GM18951 (cell line): Measurements from ENCODE around the gene CCDC9.
"Not testable (repeated sequence)": the region's sequence is repeated elsewhere in the genome, so short reads cannot be mapped to it uniquely, and the experiment has no call there.

ENCODE experiments used
- POLR2A ChIP-seq: IDR thresholded peaks from 4 replicates; pipeline ENCODE4 v1.6.1; 2011; ENCODE audit warnings: mild to moderate bottlenecking; ENCODE audit not compliant: insufficient read length, insufficient read depth; ENCODE audit errors: extremely low read depth
- in situ Hi-C: fragments of 300-500 bp; cut with MboI; formaldehyde crosslinking; loops from one replicate; pipeline ENCODE4 v1.12.0; 2022; ENCODE audit warnings: low sequenced_read_pairs, mixed read lengths, inconsistent platforms; ENCODE audit not compliant: unreplicated experiment

Gene CCDC9

DNA sequence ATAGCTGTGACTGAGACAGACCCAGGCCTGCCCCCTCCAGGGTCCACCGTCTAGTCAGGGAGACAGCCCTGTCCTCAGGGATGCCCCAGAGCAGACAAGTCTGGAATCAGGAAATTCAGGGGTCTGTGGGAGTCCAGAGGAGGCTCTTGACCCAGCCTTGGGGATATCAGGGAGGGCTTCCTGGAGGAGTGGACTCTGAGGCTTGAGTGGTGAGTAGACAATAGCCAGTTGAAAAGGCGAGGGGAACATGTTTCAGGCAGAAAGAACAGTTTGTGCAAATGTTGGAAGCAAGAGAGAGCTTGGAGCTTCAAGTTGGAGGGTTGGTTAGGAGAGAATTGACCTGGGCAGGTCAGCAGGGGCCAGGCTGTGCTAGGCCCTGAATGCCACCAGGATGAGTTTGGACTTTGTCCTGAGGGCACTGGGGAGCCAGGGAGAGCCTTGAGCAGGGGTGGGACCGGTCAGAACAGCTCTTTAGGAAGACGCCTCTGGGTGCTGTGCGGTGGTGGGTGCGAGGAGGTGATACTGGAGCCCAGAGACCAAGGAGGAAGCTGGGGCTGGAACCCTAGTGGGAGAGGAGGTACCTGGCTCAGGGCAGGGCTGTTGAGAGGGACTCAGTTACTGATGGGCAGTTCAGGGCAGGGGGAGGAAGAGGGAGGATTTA lies 2.7 kb downstream of the CCDC9 start:
- in situ Hi-C loops: loop anchor here (10.0 kb wide), 1 partner anchor 114 kb away; no protein-coding TSS in a partner anchor
- no peak for TF ChIP-seq POLR2A

DNA sequence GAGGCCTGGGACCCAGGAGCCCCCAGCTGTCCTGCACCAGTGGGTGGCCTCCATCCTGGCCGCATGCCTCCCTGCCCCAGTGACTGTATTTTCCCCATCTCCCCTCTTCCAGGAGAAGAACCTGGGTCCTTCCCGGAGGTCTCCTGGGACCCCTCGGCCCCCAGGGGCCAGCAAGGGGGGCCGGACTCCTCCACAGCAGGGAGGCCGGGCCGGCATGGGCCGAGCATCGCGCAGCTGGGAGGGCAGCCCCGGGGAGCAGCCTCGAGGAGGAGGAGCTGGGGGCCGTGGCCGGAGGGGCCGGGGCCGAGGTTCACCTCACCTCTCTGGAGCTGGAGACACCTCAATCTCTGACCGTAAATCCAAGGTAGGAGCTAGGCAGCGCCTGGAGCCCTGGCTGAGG lies 4.2 kb downstream of the CCDC9 start:
- in situ Hi-C loops: no loop called here
- no peak for TF ChIP-seq POLR2A

DNA sequence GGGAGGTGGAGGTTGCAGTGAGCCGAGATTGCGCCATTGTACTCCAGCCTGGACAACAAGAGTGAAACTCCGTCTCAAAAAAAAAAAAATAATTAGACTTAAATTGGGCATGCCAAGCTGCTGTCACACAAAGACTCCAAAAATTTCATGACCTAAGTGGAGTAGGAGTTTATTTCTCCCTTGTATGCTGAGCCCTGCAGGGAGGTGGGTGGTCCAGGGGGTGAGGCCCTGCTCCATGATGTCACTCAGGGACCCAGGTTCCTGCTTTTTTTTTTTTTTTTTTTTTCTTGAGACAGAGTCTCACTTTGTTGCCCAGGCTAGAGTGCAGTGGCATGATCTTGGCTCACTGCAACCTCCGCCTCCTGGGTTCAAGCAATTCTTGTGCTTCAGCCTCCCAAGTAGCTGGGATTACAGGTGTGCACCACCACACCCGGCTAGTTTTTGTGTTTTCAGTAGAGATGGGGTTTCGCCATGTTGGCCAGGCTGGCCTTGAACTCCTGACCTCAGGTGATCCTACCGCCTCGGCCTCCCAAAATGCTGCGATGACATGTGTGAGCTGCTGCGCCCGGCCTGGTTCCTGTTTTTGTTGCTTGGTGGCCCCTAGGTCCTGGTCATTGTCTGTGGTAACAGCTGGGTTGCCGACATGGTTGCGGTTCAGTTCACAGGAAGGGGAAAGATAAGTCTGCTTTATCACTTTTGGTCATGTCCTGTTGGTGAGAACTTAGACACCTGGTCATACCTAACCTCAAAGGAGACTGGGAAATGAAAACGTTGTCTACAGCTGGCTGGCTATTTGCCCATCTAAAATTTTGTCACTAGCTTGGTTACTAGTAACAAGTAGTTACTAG lies 5.8 kb downstream of the CCDC9 start:
- in situ Hi-C loops: not testable (repeated sequence)

DNA sequence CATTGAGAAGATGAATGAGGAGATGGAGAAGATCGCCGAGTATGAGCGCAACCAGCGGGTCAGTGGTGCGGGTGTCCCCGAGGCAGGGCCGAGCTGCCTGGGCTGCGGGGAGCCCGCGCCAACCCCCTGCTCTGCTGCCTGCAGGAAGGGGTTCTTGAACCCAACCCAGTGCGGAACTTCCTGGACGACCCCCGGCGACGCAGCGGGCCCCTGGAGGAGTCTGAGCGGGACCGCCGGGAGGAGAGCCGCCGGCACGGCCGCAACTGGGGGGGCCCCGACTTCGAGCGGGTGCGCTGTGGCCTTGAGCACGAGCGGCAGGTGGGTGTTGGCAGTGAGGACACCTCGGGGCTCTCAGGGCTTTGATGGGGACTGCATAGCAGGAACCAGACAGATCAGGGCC lies 8.3 kb downstream of the CCDC9 start:
- in situ Hi-C loops: no loop called here
- no peak for TF ChIP-seq POLR2A

DNA sequence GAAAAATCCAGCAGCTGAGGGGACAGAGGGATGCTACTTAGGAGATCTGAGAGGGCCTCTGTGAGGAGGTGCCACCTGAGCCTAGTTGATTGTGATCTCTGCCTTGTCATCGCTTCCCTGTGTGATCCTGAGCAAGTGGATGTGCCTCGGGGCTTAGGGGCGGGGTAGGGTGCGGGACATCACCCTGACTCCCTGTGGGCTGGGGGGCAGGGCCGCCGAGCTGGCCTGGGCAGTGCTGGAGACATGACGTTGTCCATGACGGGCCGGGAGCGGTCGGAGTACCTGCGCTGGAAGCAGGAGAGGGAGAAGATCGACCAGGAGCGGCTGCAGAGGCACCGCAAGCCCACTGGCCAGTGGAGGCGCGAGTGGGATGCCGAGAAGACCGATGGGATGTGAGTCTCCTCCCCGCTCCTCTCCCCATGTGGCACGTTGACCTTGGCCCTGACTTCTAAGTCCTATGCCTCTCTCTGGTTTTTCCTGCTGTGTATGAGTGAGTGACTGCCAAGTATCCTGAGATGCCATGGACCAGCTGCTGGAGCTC lies 10.1 kb downstream of the CCDC9 start:
- in situ Hi-C loops: no loop called here

DNA sequence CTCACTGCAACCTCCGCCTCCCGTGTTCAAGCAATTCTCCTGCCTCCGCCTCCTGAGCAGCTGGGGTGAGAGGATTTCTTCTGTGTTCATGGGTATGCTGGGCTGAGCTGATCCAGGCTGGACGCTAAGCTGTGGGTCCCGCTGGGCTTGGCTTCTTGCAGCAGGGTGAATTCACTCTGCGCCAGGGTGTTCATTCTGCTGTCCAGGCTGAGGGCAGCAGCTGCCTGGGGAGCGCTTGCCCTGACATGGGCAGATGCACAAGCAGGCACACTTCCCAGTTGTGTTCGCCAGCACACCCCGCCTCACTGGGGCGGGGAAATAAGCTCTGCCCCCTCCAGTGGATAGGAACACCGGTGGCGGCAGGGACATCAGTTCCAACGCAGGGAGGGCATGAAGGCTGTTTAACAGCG lies 11.0 kb downstream of the CCDC9 start:
- in situ Hi-C loops: no loop called here
- no peak for TF ChIP-seq POLR2A

More for the DNA sequence above, 10.1 kb downstream of the CCDC9 start:
- no peak for TF ChIP-seq POLR2A

DNA sequence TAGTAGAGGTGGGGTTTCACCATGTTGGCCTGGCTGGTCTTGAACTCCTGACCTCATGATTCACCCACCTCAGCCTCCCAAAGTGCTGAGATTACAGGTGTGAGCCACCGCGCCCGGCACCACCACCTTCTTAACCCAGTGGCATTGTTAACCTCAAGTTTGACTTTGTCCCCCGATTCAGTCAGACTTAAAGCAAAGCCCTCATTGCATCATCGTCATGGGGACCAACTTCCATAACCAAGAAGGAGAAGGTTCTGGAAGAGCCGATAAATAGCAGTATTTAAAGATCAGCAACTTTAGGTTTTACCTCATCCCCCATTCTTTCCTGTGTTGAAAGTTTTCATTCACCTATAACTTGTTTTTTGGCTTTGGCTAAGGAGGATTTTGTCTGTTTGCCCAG lies 11.7 kb downstream of the CCDC9 start:
- no peak for TF ChIP-seq POLR2A
- in situ Hi-C loops: no loop called here

DNA sequence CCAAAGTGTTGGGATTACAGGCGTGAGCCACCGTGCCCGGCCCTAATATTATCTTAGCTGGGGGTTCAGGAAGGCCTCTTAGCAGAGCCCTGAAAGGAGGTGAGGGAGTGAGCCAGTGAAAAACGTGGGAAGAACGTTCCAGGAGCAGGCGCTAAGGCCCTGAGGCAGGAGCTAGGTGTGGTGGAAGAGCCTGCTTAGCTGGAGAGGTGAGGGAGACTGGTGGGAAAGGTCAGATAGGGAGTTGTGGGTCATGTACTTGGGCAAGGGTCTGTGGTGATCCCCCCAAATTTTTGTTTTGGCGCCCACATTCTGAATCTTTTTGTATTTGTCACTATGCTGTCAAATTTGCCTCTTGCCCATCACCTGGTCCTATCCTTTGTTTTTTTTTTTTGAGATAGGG lies 13.3 kb downstream of the CCDC9 start:
- in situ Hi-C loops: no loop called here
- TF ChIP-seq POLR2A: no peak

DNA sequence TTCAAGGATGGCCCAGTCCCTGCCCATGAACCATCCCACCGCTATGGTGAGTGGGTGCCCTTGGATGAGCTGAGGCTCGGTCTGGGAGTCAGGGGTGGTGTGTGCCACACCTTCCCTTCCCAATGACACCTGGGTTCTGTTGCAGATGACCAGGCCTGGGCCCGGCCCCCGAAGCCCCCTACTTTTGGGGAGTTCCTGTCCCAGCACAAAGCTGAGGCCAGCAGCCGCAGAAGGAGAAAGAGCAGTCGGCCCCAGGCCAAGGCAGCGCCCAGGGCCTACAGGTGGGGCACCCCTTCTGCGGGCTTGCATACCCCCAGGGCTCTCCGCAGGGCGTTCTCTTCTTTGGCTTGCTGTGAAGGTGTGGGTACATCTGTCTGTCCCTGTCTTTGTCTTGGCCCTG lies 14.1 kb downstream of the CCDC9 start:
- in situ Hi-C loops: no loop called here
- no peak for TF ChIP-seq POLR2A

DNA sequence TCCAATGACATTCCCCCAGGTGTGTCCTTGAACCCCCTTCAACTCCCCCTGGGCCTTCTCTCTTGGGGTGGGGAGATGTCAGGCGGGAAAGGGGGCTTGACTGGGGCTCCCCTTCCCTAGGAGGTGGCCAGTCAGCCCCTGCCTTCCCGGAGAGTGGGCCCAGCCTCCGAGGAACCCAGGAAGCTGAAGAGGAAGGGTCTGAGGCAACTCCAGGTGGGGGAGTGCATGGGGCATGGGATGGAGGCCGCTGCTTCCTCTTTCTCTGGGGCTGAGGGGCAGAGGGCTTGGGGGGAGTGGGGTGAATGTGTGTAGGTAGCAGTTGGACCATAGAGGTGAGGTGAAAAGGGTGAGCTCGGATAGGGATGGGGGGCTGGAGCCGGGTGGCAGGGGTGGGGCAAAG lies 15.6 kb downstream of the CCDC9 start:
- in situ Hi-C loops: no loop called here
- TF ChIP-seq POLR2A: no peak

DNA sequence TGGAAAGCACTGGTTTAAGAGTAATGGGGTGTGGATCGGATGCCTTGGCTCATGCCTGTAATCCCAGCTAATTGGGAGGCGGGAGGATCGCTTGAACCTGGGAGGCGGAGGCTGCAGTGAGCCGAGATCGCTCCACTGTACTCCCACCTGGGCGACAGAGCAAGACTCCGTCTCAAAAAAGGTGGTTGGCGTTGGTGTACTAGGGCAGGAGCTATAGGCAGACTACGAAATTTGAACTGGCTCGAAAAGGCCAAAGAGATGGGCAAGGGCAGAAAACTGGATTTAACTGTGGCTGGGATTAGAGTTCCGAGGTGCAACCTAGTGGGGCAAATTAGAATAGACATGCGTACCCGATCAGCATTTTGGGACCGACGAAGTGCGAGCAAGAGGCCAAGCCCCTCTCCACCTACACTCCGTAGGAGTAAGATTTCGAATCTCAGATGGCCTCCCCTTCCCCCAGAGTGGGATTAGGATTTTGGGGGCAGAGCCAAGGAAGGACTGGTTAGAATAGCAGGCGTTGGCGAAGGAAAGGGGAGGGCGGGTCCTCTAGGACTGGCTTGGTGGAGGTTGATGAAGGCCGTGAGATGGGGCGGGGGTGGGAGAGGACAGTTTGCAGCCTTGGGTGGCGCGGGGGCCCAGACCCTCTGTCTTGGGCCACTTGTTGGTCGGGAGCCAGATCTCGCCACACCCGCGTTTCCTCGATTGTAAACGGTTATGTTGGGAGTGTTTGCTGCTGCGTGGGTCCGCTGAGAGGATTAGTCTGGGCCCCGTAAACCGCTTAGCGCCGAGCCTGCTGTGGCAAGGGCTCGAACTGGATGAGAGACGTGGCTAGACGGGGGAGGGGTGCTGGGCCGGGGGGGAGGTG lies 16.4 kb downstream of the CCDC9 start:
- in situ Hi-C loops: no loop called here
- TF ChIP-seq POLR2A: no peak

DNA sequence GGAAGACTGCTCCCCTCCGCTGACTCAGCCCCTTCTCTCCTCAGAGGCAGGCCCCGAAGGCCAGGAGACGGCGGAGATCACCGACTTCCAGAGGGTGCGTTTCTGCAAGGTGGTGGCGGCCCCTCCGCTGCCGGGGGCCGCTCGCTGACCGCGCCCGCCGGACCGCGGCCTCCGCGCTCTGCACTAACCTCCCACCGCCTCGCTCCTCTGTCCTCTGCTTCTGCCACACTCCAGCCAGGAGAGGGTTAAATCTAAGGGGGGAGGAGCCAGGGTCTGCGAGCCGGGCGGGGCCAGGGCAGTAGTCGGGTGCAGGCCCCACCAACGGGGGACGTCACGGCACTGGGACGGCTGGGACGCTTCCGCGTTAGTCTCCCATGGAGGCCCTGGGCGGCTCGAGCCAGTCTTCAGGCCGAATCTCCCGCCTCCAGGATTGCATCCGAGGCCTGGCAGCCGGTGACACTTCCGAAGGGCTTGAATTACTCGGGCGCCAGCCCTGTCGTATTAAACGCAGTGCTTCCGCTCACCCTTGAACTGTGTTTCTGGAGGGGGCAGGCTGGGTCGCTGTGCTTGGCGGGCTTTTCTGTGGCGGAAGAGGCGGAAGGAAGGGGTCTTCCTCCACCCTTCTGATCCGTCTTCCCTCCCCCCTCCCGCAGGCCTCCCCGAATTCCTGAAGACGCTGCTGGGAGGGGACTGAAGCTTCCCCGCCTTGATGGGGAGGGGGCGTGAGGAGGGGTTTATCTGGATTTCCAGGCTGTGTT lies 17.2 kb downstream of the CCDC9 start:
- peak; percentile 71 for TF ChIP-seq POLR2A
- in situ Hi-C loops: no loop called here
